Globus pallidus (tissue), 1 donor: Measurements from ENCODE around the gene RHOA.
A peak's percentile ranks its signal among the peaks of the same experiment; 100 is the strongest.
"Not testable (repeated sequence)": the region's sequence is repeated elsewhere in the genome, so short reads cannot be mapped to it uniquely, and the experiment has no call there.

Experiments used
- DNase-seq: peaks from one replicate; pipeline ENCODE4 v3.0.0-alpha.2; 2015; ENCODE audit warnings: low spot score

Gene RHOA

GRCh38 chr3:49411535-49411967, 225 bp downstream of the RHOA start:
- DNase-seq = peak; percentile 45

GRCh38 chr3:49410846-49411534, 786 bp downstream of the RHOA start:
- peak; percentile 26 for DNase-seq

- no peak for DNase-seq
Observed at GRCh38 chr3:49410066-49410845, 1.5 kb downstream of the RHOA start.

DNA sequence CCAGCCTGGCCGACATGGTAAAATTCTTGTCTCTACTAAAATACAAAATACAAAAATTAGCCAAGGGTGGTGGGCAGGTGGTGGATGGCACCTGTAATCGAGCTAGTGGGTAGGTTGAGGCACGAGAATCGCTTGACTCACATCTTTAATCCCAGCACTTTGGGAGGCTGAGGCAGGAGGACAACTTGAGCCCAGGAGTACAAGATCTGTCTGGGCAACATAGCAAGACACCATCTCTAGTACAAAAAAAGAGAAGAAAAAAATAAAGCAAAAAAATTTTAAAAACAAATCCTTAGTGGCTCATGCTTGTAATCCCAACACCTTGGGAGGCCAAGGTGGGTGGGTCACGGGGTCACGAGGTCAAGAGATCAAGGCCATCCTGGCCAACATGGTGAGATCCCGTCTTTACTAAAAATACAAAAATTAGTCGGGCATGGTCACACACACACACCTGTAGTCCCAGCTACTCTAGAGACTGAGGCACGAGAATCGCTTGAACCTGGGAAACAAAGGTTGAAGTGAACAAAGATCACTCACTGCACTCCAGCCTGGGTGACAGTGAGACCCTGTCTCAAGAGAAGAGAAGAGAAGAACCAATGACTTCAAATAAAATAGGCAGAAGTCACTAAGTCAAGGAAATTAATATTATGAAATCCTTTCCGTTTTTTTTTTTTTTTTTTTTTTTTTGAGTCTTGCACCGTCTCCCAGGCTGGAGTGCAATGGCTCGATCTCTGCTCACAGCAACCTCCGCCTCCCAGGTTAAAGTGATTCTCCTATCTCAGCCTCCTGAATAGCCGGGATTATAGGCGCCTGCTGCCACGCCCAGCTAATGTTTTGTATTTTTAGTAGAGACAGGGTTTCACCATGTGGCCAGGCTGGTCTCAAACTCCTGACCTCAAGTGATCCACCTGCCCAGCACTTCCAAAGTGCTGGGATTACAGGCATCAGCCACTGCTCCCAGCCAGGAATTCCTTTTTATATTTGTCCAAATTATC, 4.9 kb downstream of the RHOA start:
- DNase-seq = no peak

- not testable (repeated sequence) for DNase-seq
Observed at GRCh38 chr3:49405570-49405969, 6.2 kb downstream of the RHOA start.

- no peak for DNase-seq
Observed at GRCh38 chr3:49403891-49404290, 7.9 kb downstream of the RHOA start.

- DNase-seq = no peak
Observed at GRCh38 chr3:49401766-49402165, 10.0 kb downstream of the RHOA start.

DNA sequence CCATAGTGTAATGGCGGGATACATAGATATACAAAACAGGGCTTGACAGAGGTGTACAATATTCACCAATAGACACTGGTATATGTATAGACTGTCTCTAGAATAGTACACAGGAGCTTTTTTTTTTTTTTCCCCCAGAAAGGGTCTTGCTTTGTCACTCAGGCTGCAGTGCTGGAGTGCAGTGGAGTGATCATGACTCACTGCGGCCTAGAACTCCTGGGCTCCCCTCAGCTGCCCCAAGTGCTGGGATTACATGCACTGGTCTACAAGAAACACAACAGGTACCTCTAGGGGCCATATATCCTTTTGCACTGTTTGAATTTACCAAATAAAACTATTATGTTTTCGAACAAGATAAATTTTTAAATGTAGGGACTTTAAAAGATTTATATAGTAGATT, 12.3 kb downstream of the RHOA start:
- no peak for DNase-seq

GRCh38 chr3:49397470-49397869, 14.3 kb downstream of the RHOA start:
- no peak for DNase-seq

DNA sequence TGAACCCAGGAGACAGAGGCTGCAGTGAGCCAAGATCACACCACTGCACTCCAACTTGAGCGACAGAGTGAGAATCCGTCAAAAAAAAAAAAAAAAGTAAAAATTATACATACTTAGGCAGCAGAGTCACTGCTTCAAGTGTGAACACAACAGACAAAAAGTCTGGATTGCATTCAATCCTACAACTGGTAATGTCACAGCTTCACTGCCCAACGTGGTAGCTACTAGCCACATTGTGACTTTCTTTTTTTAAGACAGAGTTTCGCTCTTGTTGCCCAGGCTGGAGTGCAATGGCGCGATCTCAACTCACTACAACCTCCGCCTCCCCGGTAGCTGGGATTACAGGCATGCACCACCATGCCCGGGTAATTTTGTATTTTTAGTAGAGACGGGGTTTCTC, 20.5 kb downstream of the RHOA start:
- DNase-seq = not testable (repeated sequence)

DNA sequence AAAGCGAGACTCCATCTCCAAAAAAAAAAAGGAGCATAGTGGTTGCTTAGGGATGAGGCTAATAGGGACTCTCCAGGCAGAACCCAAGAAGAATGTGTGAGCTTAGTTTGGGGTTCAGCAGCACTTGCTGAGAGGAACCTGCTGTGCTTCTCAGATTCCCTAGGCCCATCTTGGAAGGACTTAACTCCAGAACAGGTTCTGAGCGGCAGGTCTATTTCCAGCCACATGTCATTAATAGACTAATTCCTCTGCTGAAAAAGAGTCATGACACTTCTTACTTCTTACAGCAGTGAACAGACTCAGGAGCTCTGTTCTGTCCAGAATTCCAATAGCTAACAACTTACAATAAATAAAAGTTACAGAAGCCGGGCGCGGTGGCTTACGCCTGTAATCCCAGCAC, 22.5 kb downstream of the RHOA start:
- no peak for DNase-seq

DNA sequence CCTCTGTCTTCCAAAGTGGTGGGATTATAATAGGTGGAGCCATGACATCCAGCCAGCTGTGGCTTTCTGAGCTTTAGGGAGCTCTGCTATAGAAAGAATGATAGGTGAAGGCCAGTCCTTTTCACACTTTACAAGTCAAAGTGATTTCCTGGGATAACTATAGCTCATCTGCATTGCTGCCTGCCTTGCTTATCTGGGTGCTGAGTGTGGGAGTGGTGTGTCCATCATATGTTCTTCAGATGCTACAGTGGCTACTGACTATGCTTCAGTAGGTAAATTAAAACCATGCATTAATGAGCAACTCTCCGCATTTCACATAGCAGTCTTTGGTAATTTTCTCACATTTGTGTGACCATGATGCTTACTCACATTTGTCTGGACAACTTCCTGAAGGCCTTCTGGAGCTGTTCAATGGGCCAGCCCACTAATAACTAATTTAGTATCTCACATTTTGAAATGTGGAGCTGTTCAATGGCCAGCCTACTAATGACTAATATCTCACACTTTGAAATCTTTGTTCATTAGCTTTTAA, 23.4 kb downstream of the RHOA start:
- DNase-seq = no peak

GRCh38 chr3:49387721-49388120, 24.1 kb downstream of the RHOA start:
- no peak for DNase-seq

DNA sequence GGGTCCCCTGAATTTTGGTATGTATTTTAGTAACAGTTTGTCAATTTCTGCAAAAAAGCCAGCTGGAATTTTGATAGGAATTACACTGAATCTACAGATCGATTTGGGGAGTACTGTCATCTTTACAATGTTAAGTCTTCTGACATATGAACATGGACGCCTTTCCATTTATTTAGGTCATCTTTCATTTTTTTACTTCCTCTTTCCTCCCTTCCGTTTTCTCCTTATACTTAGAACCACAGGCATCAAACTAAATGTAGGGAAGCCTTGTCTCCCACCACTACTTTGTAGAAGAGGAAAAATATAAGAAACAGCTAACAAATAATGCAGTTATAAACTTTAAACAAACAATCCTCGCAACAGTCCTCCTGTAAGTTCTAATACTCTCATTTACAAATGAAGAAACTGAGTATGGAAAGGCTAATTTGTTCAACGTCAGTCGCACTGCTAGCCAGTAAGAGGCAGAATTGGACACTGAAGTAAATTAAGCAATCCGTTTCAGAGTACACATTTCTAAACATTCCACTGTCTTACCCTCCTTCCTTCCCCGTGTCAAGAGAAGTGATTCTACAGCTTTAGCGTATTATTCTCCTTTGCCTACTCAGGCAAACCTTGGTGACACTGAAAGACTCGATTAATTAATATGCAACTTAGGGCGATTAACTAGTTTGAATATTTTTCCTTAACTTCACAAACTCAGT, 25.6 kb downstream of the RHOA start:
- DNase-seq = no peak

DNA sequence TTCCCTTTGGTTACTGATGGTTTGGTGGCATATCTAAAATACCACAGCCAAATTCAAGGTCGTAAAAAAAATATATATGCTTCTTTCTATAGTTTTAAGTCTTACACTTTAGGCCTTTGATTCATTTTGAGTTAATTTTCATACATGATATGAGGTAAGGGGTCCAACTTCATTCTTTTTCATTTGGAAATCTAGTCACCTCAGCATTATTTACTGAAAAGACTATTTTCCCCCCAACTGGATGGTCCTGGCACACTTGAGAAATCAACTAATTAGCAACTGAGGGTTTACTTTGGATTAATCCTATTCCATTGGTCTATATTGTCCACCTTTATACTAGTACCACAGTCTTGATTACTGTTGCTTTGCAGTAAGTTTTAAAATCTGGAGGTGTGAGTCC, 26.2 kb downstream of the RHOA start:
- DNase-seq = no peak

- DNase-seq = no peak
Observed at GRCh38 chr3:49383387-49383786, 28.4 kb downstream of the RHOA start.

- no peak for DNase-seq
Observed at GRCh38 chr3:49378249-49378895, 33.4 kb downstream of the RHOA start.

GRCh38 chr3:49377483-49377882, 34.3 kb downstream of the RHOA start:
- DNase-seq = no peak

- DNase-seq = no peak
Observed at GRCh38 chr3:49371946-49372345, 39.8 kb downstream of the RHOA start.

- no peak for DNase-seq
Observed at GRCh38 chr3:49370585-49371290, 41.0 kb downstream of the RHOA start.
